NCI-H748 (cell line): ENCODE results near the gene TLR9.

Experiments used
- DNase-seq: peaks from one replicate; lab custom pipeline; 2025; ENCODE audit not compliant: unreplicated experiment; lab: John Stamatoyannopoulos, UW

The TLR9 gene

DNA sequence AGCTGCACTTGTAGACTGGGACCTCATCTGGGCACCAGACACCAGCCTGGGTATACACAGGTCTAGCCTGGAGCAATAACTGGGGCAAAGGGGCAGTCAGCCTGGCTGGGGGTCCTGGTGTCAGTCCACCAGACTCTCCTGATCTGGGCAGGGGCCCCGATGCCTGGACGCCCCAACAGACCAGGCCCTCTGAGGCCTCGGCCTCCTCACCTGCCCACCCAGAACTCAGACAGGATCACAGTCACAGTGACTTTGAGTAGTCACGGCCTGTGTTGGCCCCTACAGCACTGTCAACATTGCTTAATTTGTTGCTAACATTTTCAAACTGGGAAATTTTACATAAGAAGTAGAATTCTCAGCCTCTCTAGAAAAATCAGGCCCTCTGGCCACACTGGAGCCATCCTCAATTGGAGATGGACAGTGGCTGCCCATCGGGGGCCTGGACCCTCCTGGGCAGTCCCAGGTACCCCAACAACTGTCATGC, 7.7 kb upstream of the TLR9 start:
- no peak for DNase-seq

DNA sequence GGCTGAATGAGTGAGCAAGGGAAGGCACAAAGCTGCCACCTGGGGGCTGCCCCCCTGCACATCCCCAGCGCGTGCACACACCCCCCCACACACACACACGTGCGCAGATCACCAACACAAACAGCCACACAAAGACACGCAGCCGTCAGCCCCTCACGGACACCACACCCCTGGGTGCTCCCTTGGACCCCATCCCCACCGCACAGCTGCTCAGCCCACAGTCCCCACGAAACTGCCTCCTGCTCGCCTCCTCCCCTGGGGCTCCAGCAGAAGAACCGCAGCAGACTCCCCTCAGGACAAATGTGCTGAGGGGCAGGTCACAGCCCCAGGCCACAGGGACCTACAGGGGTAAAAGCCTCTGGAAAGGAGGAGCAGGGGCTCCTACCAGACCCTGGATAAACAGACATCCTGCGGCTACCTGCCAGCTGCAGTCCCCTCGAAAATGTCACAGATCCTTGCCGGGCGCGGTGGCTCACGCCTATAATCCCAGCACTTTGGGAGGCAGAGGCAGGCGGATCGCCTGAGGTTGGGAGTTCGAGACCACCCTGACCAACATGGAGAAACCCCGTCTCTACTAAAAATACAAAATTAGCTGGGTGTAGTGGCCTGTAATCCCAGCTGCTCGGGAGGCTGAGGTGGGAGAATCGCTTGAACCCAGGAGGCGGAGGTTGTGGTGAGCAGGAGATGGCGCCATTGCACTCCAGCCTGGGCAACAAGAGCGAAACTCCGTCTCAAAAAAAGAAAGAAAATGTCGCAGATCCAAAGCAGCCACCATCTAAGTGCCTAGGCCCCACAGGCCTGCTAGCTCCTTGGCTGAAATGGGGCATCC, 7.0 kb upstream of the TLR9 start:
- DNase-seq = no peak

DNA sequence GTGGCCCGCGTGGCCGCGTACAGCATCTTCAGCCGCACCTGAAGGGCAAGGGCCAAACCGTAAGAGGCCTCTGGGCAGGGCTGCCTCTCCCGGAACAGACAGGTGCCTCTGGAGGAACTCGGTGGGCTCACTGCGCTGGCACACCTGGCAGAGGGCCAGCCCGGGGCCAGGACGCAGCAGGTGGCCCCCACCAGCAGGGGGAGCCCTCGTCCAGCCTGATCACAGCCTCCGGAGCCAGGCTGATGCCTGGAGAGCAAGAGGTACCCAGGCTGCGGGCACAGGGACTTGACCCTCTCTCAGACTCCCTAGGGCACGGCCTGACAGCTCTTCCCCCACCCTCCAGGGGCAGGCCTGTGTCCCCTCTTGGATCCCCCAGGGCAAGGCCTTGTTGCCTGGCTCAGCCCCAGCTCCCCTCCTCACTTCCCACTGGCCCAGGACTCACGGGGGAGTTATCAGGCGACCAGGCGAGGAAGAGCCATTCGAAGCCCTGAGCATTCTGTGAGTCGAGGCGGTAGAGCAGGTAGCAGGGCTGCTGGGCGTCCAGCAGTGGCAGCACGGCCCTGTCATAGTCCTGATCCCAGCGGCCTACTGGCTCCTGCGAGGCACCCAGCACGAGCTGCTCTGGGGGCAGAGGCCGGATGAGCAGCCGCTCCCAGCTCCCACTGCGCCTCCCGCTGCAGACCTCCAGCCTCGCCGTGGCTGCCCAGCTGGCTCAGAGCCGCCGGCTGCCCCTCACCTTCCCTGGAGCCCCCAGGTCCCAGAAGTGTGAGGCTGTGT, 6.2 kb upstream of the TLR9 start:
- peak; percentile 40 for DNase-seq

- DNase-seq = no peak
These were observed 5.5 kb upstream of the TLR9 start for GRCh38 chr3:52230889-52231499.

DNA sequence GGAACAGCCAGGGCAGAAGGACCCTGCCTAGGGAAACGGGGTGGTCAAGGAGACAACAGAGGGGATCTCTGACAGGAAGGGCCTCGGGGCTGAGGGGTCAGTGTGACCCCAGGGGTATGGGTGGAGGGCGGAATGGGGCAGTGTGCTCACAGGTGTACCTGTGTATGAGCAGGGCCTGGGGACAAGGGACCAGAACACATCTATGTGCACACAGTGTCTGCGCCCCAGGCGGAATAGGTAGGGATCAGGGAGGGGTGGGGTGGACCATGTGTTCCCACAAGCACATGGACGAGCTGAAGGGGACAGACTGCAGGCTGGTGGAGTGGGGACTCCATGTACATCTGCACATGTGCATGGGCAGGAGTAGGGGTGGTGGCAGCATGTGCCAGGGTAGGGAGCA, 5.0 kb upstream of the TLR9 start:
- no peak for DNase-seq

GRCh38 chr3:52229656-52230055, 4.2 kb upstream of the TLR9 start:
- DNase-seq = no peak

DNA sequence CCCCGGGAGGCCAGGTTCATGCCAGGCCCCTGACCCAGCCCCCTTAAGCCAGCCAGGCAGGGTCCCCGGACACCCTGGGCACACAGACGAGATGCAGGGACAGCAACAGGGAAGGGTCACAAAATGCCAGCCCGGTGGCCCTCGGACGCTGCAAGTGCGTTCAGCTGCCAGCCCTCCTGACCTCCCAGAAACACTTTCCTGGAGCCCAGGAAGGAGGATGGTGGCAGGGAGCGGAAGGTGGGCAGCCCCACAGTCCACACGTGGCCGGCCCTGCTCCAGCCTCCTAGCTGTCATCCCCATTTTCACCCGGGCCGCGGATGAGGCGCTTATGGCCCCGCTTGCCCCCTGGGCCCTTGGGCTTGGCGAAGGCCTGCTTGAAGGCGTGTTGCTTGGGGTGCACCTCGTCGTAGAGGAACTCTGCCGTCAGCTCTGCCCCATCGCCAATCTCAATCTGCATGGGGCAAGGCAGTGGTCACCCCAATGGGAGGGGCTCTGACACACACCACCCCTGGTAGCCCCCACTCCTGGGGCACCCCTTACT, 3.4 kb upstream of the TLR9 start:
- DNase-seq = no peak

- no peak for DNase-seq
These were observed 2.8 kb upstream of the TLR9 start for GRCh38 chr3:52228266-52228665.

- no peak for DNase-seq
These were observed 2.3 kb upstream of the TLR9 start for GRCh38 chr3:52227766-52228165.

DNA sequence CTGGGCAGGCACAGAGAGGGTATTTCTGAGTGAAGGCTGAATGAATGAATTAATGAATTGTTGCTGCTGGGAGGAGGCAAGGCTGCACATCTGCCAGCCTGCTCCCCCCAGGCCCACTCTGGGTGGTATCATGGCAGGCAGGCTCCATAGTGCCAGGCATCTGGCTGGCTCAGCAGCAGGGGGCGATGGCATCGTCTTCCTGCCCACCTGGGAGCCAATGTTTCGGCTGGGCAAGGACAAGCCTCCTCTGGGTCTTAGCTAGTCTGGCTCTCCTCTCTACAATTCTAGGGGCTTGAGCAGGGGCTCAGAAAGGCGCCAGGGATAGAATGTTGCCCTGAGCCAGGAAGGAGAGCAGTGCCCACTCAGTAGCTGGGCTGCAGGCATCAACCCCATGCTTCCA, 1.7 kb upstream of the TLR9 start:
- DNase-seq = no peak

- no peak for DNase-seq
These were observed 878 bp upstream of the TLR9 start for GRCh38 chr3:52226229-52226817.

DNA sequence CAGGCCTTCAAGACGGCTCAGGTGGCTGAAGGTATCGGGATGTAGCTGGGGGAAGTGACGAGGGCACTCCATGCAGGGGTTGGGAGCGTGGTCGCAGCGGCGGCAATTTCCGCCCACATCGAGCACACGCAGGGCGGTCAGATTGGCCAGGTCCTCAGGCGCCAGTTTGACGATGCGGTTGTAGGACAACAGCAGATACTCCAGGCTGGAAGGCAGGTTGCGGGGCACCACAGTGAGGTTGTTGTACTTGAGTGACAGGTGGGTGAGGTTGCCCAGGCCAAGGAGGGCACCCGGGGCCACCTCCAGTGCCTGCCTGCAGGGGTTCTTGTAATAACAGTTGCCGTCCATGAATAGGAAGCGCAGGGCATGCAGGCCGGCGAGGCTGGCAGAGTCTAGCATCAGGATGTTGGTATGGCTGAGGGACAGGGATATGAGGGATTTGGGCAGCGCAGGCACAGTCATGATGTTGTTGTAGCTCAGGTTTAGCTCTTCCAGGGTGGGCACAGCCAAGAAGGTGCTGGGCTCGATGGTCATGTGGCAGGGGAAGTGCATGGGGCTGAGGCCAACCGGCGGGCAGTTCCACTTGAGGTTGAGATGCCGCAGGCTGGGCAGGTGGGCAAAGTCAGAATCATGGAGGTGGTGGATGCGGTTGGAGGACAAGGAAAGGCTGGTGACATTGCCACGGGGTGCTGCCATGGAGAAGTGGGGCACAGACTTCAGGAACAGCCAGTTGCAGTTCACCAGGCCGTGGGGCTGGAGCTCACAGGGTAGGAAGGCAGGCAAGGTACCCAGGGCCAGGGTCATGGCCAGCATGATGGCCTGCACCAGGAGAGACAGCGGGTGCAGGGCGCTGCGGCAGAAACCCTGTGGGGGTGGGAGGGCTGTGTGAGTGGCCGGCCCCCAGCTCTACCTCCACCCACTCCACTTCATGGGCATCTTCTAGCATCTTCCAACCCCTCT, 1.7 kb downstream of the TLR9 start:
- no peak for DNase-seq

GRCh38 chr3:52222319-52223221, 2.9 kb downstream of the TLR9 start:
- no peak for DNase-seq

- no peak for DNase-seq
These were observed 3.7 kb downstream of the TLR9 start for GRCh38 chr3:52221563-52222318.

- no peak for DNase-seq
These were observed 4.3 kb downstream of the TLR9 start for GRCh38 chr3:52221141-52221562.

DNA sequence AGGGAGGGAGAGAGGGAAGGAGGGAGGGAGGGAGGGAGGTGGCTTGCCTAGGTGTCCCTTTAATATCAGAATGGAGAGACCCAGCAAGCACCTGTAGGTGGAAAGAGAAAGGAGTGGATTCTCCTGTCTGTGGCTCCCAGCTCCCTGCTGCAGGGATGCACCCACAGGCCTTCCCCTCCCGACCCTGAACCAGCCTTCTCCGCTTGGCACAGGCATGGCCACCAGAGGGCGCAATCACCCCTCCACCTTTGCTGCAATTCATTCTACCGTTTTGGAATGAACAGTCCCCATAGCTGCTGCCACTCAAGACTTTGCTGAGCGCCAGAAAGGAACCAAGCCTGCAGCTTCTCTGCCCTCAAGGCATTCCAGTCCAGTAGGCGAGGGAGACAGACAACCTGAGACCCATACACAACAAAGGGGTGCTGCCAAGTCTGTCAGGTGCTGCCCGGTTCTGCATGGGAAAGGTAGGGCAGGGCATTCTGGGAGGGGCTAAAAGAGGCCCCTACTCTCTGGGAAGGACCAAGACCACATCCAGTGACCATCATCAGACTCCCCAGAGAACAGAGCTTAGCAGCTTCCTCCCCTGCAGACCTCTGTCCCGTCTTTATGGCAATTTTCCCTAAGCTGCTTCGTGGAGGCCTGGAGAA, 4.9 kb downstream of the TLR9 start:
- DNase-seq = peak; percentile 54

- no peak for DNase-seq
These were observed 6.4 kb downstream of the TLR9 start for GRCh38 chr3:52218937-52219650.
